WI38 (cell line): Measurements from ENCODE around the gene SFT2D1.

ENCODE experiments used
- H3K4me3 ChIP-seq: 2 replicates; pipeline ENCODE4 v1.5.1; 2011; ENCODE audit warnings: low read depth, mild to moderate bottlenecking, control low read depth, low read length
- TF ChIP-seq, protein P1 (sequence below): IDR thresholded peaks from 2 replicates; pipeline ENCODE4 v1.5.1; 2012; ENCODE audit warnings: low read depth, mild to moderate bottlenecking, control low read depth, low read length

Gene SFT2D1

GRCh38 chr6:166281104-166281503 is 61.2 kb downstream of the SFT2D1 start:
- H3K4me3 ChIP-seq, result no peak overlapping the region
- TF ChIP-seq, protein P1, sequence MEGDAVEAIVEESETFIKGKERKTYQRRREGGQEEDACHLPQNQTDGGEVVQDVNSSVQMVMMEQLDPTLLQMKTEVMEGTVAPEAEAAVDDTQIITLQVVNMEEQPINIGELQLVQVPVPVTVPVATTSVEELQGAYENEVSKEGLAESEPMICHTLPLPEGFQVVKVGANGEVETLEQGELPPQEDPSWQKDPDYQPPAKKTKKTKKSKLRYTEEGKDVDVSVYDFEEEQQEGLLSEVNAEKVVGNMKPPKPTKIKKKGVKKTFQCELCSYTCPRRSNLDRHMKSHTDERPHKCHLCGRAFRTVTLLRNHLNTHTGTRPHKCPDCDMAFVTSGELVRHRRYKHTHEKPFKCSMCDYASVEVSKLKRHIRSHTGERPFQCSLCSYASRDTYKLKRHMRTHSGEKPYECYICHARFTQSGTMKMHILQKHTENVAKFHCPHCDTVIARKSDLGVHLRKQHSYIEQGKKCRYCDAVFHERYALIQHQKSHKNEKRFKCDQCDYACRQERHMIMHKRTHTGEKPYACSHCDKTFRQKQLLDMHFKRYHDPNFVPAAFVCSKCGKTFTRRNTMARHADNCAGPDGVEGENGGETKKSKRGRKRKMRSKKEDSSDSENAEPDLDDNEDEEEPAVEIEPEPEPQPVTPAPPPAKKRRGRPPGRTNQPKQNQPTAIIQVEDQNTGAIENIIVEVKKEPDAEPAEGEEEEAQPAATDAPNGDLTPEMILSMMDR, result no peak

GRCh38 chr6:166279393-166279679 is 63.0 kb downstream of the SFT2D1 start:
- no peak overlapping the region for H3K4me3 ChIP-seq
- TF ChIP-seq, protein P1, result no peak

DNA sequence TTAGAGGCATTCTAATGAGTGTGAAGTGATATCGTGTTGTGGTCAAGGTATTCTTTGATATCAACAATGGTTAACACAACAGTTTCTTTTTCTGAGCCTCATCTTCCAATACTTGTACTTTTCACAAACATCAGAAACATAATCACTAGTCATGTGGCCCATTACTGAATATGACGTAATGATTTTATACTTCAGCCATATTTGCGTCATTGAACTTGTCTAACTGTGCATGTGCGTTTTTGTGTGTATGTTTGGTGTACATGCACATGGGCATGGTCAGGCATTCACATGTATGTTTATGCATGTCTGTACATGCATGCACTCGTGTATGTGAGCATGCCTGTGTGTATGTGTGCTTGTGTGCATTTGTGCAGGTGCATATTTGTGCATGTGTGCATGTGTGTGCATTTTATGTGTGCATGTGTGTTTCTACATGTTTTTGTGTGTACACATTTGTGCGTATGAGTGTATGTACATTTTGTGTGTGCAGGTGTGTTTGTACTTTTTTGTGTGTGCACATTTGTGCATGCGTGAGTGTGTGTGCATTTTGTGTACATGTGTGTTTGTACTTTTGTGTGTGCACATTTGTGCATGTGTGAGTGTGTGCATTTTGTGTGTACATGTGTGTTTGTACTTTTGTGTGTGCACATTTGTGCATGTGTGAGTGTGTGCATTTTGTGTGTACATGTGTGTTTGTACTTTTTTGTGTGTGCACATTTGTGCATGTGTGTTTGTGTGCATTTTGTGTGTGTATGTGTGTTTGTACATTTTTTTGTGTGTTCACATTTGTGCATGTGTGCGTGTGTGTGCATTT is 63.6 kb downstream of the SFT2D1 start:
- TF ChIP-seq, protein P1, result no peak

DNA sequence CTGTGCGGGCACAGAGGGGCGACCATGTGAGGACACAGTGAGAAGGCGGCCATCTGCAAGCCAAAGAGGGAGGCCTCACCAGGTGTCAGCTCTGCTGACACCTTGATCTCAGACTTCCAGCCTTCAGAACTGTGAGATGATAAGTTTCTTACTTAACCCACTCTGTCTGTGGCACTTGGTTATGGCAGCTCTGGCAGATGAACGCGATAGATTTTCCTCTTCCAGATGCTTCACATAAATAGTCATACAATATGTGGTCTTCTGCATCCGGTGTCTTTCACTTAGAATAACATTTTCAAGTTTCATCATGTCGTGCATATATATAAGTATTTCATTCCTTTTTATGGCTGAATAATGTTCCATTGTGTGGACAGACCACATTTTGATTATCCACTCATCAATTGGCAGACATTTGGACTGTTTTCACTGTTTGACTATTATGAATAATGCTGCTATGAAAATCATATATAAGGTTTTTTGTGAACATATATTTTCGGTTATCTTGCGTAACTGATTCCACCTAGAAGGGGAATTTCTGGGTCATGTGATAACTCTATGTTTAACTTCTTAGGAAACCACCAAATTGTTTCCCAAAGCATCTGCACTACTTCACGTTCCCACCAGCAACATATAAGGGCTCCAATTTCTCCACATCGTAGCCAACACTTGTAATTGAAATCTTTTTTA is 64.3 kb downstream of the SFT2D1 start:
- no peak overlapping the region for H3K4me3 ChIP-seq
- TF ChIP-seq, protein P1, result no peak

More for the DNA sequence above, 63.6 kb downstream of the SFT2D1 start:
- no peak overlapping the region for H3K4me3 ChIP-seq

DNA sequence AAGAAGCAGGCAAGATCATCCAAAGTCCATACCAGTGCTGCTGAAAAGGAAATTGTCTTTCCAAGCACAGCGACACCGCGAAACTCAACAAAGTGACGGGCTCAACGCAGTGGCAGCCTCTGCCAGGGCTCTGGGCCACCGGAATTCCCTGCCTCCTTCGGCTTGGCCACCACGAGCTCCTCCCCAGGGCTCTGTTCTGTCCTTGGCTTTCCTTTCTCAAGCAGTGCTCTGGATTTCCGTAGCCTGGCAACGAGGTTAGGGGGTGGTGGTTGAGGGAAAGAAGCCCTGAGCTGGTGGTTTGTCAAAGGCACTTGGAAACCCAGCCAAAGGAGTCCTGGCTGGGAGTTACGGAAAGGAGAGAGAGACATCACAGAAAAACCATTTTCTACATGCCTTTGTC is 65.3 kb downstream of the SFT2D1 start:
- TF ChIP-seq, protein P1, result no peak
- H3K4me3 ChIP-seq, result no peak overlapping the region

DNA sequence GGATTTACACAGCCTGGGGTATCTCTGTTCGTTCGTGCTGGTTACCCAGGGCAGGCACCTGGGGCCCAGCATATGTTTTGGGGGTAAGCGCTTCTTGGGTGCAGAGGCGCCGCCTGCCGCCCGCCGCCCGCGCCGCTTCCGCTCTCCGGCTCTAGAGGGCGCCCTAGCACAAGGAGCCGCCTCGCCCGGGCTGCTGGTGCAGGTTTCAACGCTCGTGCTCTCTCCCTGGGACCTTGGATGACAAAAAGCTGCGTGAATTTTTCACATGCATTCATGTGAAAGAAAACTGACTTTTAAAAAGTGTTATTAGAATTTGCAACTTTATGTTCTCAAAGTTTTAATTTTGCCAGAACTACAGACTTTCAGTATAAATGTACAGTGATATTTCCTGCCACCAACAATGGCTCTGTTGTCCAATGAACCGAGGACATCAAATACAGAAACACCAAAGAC is 66.6 kb downstream of the SFT2D1 start:
- TF ChIP-seq, protein P1, result peak; percentile 99
- H3K4me3 ChIP-seq, result no peak overlapping the region

DNA sequence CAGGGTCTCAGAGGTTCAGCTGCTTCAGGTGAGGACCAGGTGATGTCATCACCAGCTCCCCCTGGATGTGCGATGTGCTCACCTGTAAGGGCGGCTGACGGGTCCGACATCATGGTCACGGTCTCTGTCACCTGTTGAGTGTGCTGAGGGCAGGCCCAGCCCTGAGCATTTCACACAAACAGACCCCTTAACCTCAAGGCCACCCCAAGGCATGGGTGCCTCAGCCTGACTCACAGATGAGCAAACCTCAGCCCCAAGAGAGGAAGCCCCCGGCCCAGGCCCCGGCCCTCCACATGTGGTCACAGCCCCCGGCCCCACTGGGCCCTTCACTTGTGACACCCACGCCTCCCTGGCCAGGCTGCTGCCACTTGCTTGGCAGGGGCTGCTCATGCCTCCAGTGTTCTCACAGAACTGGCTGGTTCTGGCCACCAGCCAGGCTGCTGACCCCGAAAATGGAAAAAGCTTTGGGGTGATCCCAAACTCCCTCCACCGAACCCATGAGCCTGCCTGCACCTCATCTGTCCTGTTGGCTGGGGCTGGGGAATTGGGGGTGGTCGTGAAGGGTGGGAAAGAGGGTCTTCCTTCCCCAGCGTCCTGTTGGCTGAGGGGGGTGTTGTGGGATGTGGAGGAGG is 67.5 kb downstream of the SFT2D1 start:
- no peak overlapping the region for H3K4me3 ChIP-seq
- TF ChIP-seq, protein P1, result no peak
